Erythroblast (primary cell): ENCODE data around the gene TRIM74.
A peak's percentile ranks its signal among the peaks of the same experiment; 100 is the strongest.

Experiments used
- GATA1 ChIP-seq: IDR thresholded peaks from 2 replicates; pipeline ENCODE4 v1.6.1; 2011; ENCODE audit warnings: low read depth, mild to moderate bottlenecking, control low read depth, low read length, moderate library complexity
- POLR2A ChIP-seq: IDR thresholded peaks from 2 replicates; pipeline ENCODE4 v1.6.1; 2011; ENCODE audit warnings: mild to moderate bottlenecking, low read length

DNA sequence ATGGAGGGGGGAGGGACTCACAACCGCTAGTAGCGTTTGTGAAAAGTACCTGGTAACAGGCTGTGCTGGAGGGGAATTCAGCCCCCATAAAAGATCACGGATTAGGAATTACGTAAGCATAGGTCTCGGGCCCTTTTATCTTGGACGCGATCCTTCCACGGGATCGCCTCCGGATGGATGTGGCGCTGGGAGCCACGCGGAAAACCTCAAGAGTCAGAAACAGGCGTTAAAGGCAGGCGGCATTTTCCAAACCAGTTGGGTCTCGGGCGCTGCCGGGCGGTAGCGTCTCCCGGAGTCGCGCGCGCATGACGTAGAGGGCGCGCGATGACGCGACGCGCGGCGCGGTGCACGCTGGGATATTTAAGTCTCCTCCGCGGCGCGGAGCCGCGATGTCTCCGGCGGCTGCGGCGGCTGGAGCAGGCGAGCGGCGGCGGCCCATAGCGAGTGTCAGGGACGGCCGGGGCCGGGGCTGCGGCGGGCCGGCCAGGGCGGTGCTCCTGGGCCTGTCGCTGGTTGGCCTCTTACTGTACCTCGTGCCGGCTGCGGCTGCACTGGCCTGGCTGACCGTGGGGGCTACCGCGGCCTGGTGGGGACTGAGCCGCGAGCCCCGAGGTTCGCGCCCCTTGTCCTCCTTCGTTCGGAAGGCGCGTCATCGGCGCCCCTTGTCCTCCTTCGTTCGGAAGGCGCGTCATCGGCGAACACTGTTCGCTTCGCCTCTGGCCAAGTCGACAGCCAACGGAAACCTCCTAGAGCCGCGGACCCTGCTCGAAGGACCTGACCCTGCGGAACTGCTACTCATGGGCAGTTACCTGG is 44.3 kb downstream of the TRIM74 start, which contains the start of gene POM121:
- peak; percentile 89 for TF ChIP-seq POLR2A
- TF ChIP-seq GATA1, result no peak
